OCI-LY1 (cell line): ENCODE results near the gene OXSR1.

Experiments used
- CTCF ChIP-seq: fragments of 200-600 bp; sonication (generic), shearing (Covaris generic); IDR thresholded peaks from 2 replicates; pipeline ENCODE4 v1.5.1; 2017; ENCODE audit warnings: mild to moderate bottlenecking, antibody characterized with exemption, low read length, moderate library complexity, mixed read lengths
- EZH2 ChIP-seq: fragments of 200-600 bp; sonication (generic), shearing (Covaris generic); IDR thresholded peaks from 2 replicates; pipeline ENCODE4 v1.8.0; 2017; ENCODE audit warnings: borderline replicate concordance, mixed run types, mild to moderate bottlenecking, antibody characterized with exemption, low read length, moderate library complexity, mixed read lengths

GRCh38 chr3:38143511-38143910, 21.8 kb upstream of the OXSR1 start:
- TF ChIP-seq CTCF (no peak), EZH2 (no peak)
